ENCODE measurements around the gene ACSL1.

DNA sequence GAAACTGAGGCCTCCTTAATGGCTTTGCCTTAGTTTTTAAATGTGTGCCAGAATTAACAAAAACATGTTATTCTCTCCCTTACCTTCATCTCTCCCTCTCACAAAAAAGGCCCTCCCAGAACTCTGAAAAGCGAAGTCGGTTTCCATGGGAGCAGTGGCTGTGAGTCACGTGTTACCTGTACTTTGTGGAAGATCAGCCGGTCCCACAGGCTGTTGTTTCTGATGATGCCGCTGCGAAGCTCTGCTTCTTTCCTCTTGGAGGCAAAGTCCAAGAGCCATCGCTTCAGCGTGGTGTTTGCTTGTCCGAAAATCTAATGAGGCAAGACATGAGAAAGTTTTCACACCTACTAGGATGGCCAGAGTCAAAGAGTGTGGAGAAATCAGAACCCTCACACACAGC lies 59.3 kb downstream of the ACSL1 start:
- TF ChIP-seq EZH2 (IDR thresholded peaks at IDR 0.05) = no peak
- TF ChIP-seq POLR2AphosphoS5 (IDR thresholded peaks at IDR 0.05; ENCODE audit: borderline replicate concordance, low read depth, low read length) = no peak
- no peak for TF ChIP-seq FOXP2 (optimal IDR thresholded peaks at IDR 0.05; ENCODE audit: control extremely low read depth, extremely low read length, insufficient read depth)
